ENCODE data around the gene FKBP6. TPM values are rescaled to one million over a fixed set of nuclear protein-coding genes. Genes with fewer than 3 reads are reported as not detected.
"Not testable (repeated sequence)": the region's sequence is repeated elsewhere in the genome, so short reads cannot be mapped to it uniquely, and the experiment has no call there.

The FKBP6 gene
- total RNA-seq, 1 experiment from 2014 or later: 0.11 TPM

- DNase-seq (ENCODE audit: low spot score); H3K4me1 Mint-ChIP-seq; H3K27me3 Mint-ChIP-seq (ENCODE audit: low read depth); H3K27ac Mint-ChIP-seq; H3K9me3 Mint-ChIP-seq; H3K36me3 Mint-ChIP-seq; ATAC-seq; H3K4me3 Mint-ChIP-seq: not testable (repeated sequence)
- peak; percentile 79 for TF ChIP-seq GABPB1 (CRISPR knock-in tag; IDR thresholded peaks at IDR 0.05)
- ChIA-PET CTCF (interaction anchor here (0.8 to 1.8 kb wide), 3 partner anchors 17 to 111 kb away, joined by 4 to 26 read pairs (median 13); no protein-coding TSS in a partner anchor), POLR2A (interaction anchor here (1.3 kb wide), 1 partner anchor 17 kb away, joined by 3 read pairs; no protein-coding TSS in a partner anchor)
Measured at GRCh38 chr7:73325424-73325823, 2.5 kb upstream of the FKBP6 start.

- ChIA-PET POLR2A (interaction anchor here (0.6 kb wide), 1 partner anchor 80 kb away, joined by 3 read pairs; no protein-coding TSS in a partner anchor), CTCF (interaction anchor here (0.8 kb wide), 1 partner anchor 15 kb away, joined by 4 read pairs; no protein-coding TSS in a partner anchor)
- not testable (repeated sequence) for ATAC-seq; H3K9me3 Mint-ChIP-seq; H3K27ac Mint-ChIP-seq; H3K4me3 Mint-ChIP-seq; H3K27me3 Mint-ChIP-seq (ENCODE audit: low read depth); DNase-seq (ENCODE audit: low spot score); H3K36me3 Mint-ChIP-seq
- H3K4me1 Mint-ChIP-seq: peaks cover 16% of the 10 kb centered on the region
Measured at GRCh38 chr7:73327449-73327848, 512 bp upstream of the FKBP6 start.

GRCh38 chr7:73328696-73329095, 735 bp downstream of the FKBP6 start:
- no peak overlapping the region for H3K27ac Mint-ChIP-seq
- ChIA-PET CTCF (interaction anchor here (0.6 kb wide), 1 partner anchor 10 kb away, joined by 3 read pairs; no protein-coding TSS in a partner anchor), POLR2A (no interaction called here)
- H3K4me3 Mint-ChIP-seq: no peak overlapping the region
- no peak for DNase-seq (ENCODE audit: low spot score)
- no peaks in the 10 kb centered on the region for H3K36me3 Mint-ChIP-seq
- H3K4me1 Mint-ChIP-seq: peaks cover 16% of the 10 kb centered on the region
- TF ChIP-seq SMAD3 (CRISPR knock-in tag; IDR thresholded peaks at IDR 0.05; ENCODE audit: borderline replicate concordance) (no peak), SOX15 (CRISPR knock-in tag; IDR thresholded peaks at IDR 0.05) (no peak), ZBTB21 (CRISPR knock-in tag; IDR thresholded peaks at IDR 0.05; ENCODE audit: borderline replicate concordance) (no peak), ZNF121 (CRISPR knock-in tag; IDR thresholded peaks at IDR 0.05) (0 out of 2 replicates have a peak, but pooled peaks have one; percentile 8), E2F1 (CRISPR knock-in tag; IDR thresholded peaks at IDR 0.05) (no peak)
- ATAC-seq: no peak
- no peaks in the 10 kb centered on the region; the same call in 1 of the 2 replicates for H3K27me3 Mint-ChIP-seq (ENCODE audit: low read depth)
- no peaks in the 10 kb centered on the region for H3K9me3 Mint-ChIP-seq

- no peaks in the 10 kb centered on the region; the same call in 1 of the 2 replicates for H3K27me3 Mint-ChIP-seq (ENCODE audit: low read depth)
- H3K4me1 Mint-ChIP-seq: peaks cover 16% of the 10 kb centered on the region
- H3K27ac Mint-ChIP-seq: no peak overlapping the region
- POLR2A ChIA-PET: no interaction called here
- no peaks in the 10 kb centered on the region for H3K36me3 Mint-ChIP-seq
- CTCF ChIA-PET: interaction anchor here (1.2 to 1.3 kb wide), 2 partner anchors 11 to 14 kb away, joined by 4 to 5 read pairs; no protein-coding TSS in a partner anchor
- DNase-seq (ENCODE audit: low spot score) (no peak), ATAC-seq (no peak)
- no peaks in the 10 kb centered on the region for H3K9me3 Mint-ChIP-seq
- no peak overlapping the region for H3K4me3 Mint-ChIP-seq
- TF ChIP-seq ZNF416 (CRISPR knock-in tag; IDR thresholded peaks at IDR 0.05) (no peak), FOXK1 (CRISPR knock-in tag; IDR thresholded peaks at IDR 0.05) (no peak), ZNF512 (CRISPR knock-in tag; IDR thresholded peaks at IDR 0.05; ENCODE audit: borderline replicate concordance) (no peak), RORB (CRISPR knock-in tag; IDR thresholded peaks at IDR 0.05) (no peak), MAX (CRISPR knock-in tag; IDR thresholded peaks at IDR 0.05) (no peak), AR (CRISPR knock-in tag; IDR thresholded peaks at IDR 0.05) (no peak), ETV6 (CRISPR knock-in tag; IDR thresholded peaks at IDR 0.05) (no peak), CDX4 (CRISPR knock-in tag; IDR thresholded peaks at IDR 0.05; ENCODE audit: borderline replicate concordance) (no peak), CTCF (IDR thresholded peaks at IDR 0.05) (no peak), CREM (CRISPR knock-in tag; IDR thresholded peaks at IDR 0.05) (no peak)
Measured at GRCh38 chr7:73329861-73330581, 2.1 kb downstream of the FKBP6 start.

All from WTC11 (cell line).